Fibroblast of lung (primary cell): ENCODE results near the gene KCNH4. TPM values are rescaled to one million over a fixed set of nuclear protein-coding genes. Genes with fewer than 3 reads are reported as not detected.

Experiments
- DNase-seq, 2 donors: peaks; one replicate each; pipeline versions ENCODE4 v3.0.0 to v3.0.0-alpha.2; 2010; ENCODE audit warnings: low read depth in 2 of 2
- H2AFZ ChIP-seq: 2 replicates; pipeline ENCODE4 v1.5.1; 2012; ENCODE audit warnings: low read length, control low read depth, inconsistent platforms
- H3K27ac ChIP-seq: 2 replicates; pipeline ENCODE4 v1.5.1; 2011; ENCODE audit warnings: low read length, control low read depth; ENCODE audit not compliant: insufficient read depth
- H3K27me3 ChIP-seq: 2 replicates; pipeline ENCODE4 v1.5.1; 2011; ENCODE audit warnings: mild to moderate bottlenecking, low read length; ENCODE audit not compliant: control insufficient read depth, insufficient read depth
- H3K36me3 ChIP-seq: 2 replicates; pipeline ENCODE4 v1.5.1; 2011; ENCODE audit warnings: low read length; ENCODE audit not compliant: control insufficient read depth, insufficient read depth
- H3K4me1 ChIP-seq: 2 replicates; pipeline ENCODE4 v1.5.1; 2011; ENCODE audit warnings: low read length; ENCODE audit not compliant: control insufficient read depth, insufficient read depth; ENCODE audit errors: extremely low read depth
- H3K4me2 ChIP-seq: 2 replicates; pipeline ENCODE4 v1.5.1; 2011; ENCODE audit warnings: low read length, control low read depth; ENCODE audit not compliant: insufficient read depth; ENCODE audit errors: extremely low read depth
- H3K4me3 ChIP-seq, 4 experiments: fragments of 200-600 bp in 1 of 4; sonication (generic) in 1 of 4; replicated peaks in 1 of 4; 2 replicates each; pipeline ENCODE4 v1.5.1; 2011 to 2016; ENCODE audit warnings: low read length in 4 of 4, low read depth in 3 of 4, mild to moderate bottlenecking in 3 of 4, control low read depth in 2 of 4, inconsistent platforms in 1 of 4, mixed read lengths in 1 of 4; ENCODE audit not compliant: insufficient read depth in 1 of 4; ENCODE audit errors: control extremely low read depth in 1 of 4
- H3K79me2 ChIP-seq: 2 replicates; pipeline ENCODE4 v1.5.1; 2012; ENCODE audit warnings: mild to moderate bottlenecking, low read length, inconsistent platforms; ENCODE audit not compliant: control insufficient read depth, insufficient read depth
- H3K9ac ChIP-seq: 2 replicates; pipeline ENCODE4 v1.5.1; 2011; ENCODE audit warnings: mild to moderate bottlenecking, low read length, control low read depth; ENCODE audit not compliant: insufficient read depth
- H3K9me3 ChIP-seq: 2 replicates; pipeline ENCODE4 v1.5.1; 2012; ENCODE audit warnings: low read depth, low read length; ENCODE audit not compliant: control insufficient read depth, insufficient read depth
- H4K20me1 ChIP-seq: 2 replicates; pipeline ENCODE4 v1.5.1; 2011; ENCODE audit warnings: low read length; ENCODE audit not compliant: control insufficient read depth, insufficient read depth; ENCODE audit errors: extremely low read depth
- EZH2 ChIP-seq: IDR thresholded peaks from 2 replicates; pipeline ENCODE4 v1.5.1; 2012; ENCODE audit warnings: low read length, control low read depth, mild to moderate bottlenecking; ENCODE audit errors: missing control alignments
- polyA plus RNA-seq, 2 donors: library from polyadenylated mRNA; depleted of rRNA in 1 of 2; stranded (reverse) in 1 of 2; unstranded in 1 of 2; fragments of >200 nt; gene quantifications; 2 replicates each; pipeline ENCODE4 v1.2.1, GENCODE V29; 2011 to 2012; ENCODE audit warnings: missing spikeins in 1 of 2
- total RNA-seq: library from RNA; depleted of rRNA; stranded (reverse); fragments of >200 nt; gene quantifications from 2 replicates; pipeline ENCODE4 v1.2.1, GENCODE V29; 2014
- TF ChIP-seq, protein P1 (sequence below), 2 donors: IDR thresholded peaks in 1 of 2; conservative IDR thresholded peaks in 1 of 2; 1 replicate in 1 of 2; 2 replicates in 1 of 2; pipeline ENCODE4 v1.5.1; 2011 to 2012; ENCODE audit warnings: low read length in 2 of 2, control low read depth in 1 of 2, inconsistent platforms in 1 of 2, low read depth in 1 of 2, mild to moderate bottlenecking in 1 of 2

KCNH4 gene
- total and polyA plus RNA-seq, 2 donors (not counting 1 experiment from before 2014, with no cell fraction given) = 0.03 TPM; not detected in 1

DNA sequence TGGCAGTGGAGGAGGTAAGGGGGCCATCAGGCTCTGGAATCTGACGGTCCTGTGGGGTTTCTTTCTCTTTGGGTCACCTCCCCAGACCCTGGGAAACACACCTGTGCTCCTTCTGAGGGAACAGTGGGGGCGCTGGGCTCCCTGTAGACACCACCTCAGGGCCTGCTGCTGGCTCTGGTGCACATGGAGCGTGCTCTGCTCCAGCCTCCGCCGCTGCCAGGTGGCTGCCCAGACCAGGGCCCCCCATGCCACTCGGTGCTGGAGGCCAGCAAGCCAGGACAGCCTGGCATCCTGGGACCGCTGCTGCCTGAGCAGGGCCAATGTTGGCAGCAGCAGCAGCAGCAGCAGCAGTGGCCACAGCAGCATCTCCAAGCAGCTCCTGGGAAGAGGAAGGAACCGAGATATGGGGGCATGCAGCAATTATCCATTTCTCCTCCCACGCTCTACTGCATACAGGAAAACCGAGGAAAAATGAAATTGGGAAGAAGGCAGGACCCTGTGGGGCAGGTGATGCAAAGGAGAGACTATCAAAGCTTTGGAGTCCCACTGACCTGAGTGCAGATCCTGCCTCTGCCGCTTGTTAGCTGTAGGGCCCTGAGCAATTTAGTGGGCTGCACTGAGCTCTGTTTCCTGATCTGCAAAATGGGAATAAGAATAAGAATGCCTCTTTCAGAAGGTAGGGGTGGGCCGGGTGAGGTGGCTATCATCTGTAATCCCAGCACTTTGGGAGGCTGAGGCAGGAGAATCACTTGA is 12.4 kb upstream of the KCNH4 start:
- TF ChIP-seq, protein P1, sequence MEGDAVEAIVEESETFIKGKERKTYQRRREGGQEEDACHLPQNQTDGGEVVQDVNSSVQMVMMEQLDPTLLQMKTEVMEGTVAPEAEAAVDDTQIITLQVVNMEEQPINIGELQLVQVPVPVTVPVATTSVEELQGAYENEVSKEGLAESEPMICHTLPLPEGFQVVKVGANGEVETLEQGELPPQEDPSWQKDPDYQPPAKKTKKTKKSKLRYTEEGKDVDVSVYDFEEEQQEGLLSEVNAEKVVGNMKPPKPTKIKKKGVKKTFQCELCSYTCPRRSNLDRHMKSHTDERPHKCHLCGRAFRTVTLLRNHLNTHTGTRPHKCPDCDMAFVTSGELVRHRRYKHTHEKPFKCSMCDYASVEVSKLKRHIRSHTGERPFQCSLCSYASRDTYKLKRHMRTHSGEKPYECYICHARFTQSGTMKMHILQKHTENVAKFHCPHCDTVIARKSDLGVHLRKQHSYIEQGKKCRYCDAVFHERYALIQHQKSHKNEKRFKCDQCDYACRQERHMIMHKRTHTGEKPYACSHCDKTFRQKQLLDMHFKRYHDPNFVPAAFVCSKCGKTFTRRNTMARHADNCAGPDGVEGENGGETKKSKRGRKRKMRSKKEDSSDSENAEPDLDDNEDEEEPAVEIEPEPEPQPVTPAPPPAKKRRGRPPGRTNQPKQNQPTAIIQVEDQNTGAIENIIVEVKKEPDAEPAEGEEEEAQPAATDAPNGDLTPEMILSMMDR (conservative IDR thresholded peaks at IDR 0.05 in 1 of 2, IDR thresholded peaks at IDR 0.05 in 1 of 2; ENCODE audit: low read depth in 1 of 2, low read length in 2 of 2) = no peak
- TF ChIP-seq EZH2 = no peak
- H3K4me2 ChIP-seq = peak overlapping the region; percentile 98

DNA sequence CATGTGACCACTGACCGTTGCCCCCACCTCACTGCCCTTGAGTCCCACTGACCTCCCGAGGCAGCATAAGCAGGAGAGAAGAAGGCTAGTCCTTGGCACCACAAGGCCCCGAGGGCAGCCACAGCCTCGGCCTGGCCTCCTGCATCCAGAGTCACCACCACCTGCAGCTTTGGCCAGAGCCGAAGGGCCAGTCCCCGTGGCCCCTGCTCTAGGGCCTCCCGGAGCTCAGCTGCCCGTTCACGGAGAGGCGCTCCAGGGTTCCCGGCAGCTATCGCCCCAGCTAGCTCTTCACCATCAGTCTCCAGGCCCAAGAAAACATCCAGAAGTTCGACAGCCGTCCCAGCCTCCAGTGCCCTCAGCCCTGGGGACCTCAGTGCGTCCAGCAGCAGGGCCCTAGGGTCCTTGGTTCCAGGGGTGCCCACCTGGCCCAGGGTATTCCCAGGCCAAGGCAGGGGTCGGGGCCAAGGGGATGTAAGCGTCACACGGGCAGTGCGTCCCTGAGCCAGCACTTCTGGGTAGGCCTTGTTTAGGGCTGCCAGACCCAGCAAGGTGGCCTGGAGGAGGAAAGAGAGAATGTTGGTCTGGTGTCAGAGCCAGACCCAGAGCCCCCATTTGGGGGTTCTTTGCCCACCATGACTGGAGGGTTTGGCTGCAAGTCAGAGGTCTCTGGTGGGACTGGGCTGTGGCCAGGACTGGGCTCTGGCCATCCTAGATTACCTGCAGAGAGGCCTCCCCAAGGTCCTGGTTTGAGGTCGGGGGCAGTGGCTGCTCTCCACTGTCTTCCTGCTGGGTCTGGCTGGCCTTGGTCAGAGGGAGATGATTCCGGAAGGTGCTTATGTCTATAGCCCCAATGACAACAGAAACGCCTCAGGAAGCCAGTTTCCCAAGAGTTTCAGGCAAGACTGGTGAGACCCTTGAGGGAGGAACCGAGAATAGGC is 11.5 kb upstream of the KCNH4 start:
- H2AFZ ChIP-seq = no peak overlapping the region
- no peak overlapping the region for H3K27ac ChIP-seq
- no peaks in the 10 kb centered on the region for H3K4me1 ChIP-seq
- TF ChIP-seq, protein P1 (conservative IDR thresholded peaks at IDR 0.05 in 1 of 2, IDR thresholded peaks at IDR 0.05 in 1 of 2; ENCODE audit: low read depth in 1 of 2, low read length in 2 of 2) = no peak
- TF ChIP-seq EZH2 = no peak
- no peak for DNase-seq
- H3K79me2 ChIP-seq = no peaks in the 10 kb centered on the region
- no peak overlapping the region for H3K4me3 ChIP-seq
- no peak overlapping the region for H3K4me2 ChIP-seq
- no peaks in the 10 kb centered on the region for H3K27me3 ChIP-seq
- H3K9ac ChIP-seq = no peak overlapping the region
- no peaks in the 10 kb centered on the region for H3K36me3 ChIP-seq
- H3K9me3 ChIP-seq = no peaks in the 10 kb centered on the region
- no peaks in the 10 kb centered on the region for H4K20me1 ChIP-seq

More for the DNA sequence above, 12.4 kb upstream of the KCNH4 start:
- no peaks in the 10 kb centered on the region for H4K20me1 ChIP-seq
- H3K27me3 ChIP-seq = no peaks in the 10 kb centered on the region
- DNase-seq = no peak
- H3K36me3 ChIP-seq = no peaks in the 10 kb centered on the region
- no peak overlapping the region for H3K9ac ChIP-seq
- H3K4me1 ChIP-seq = no peaks in the 10 kb centered on the region
- H3K4me3 ChIP-seq = peak overlapping the region in 3 of 4 experiments; percentile 79 to 91 (median 81)
- H3K9me3 ChIP-seq = no peaks in the 10 kb centered on the region
- H3K79me2 ChIP-seq = no peaks in the 10 kb centered on the region
- no peak overlapping the region for H3K27ac ChIP-seq
- H2AFZ ChIP-seq = no peak overlapping the region

GRCh38 chr17:42191275-42191608 is 10.3 kb upstream of the KCNH4 start:
- TF ChIP-seq, protein P1 (conservative IDR thresholded peaks at IDR 0.05 in 1 of 2, IDR thresholded peaks at IDR 0.05 in 1 of 2; ENCODE audit: low read depth in 1 of 2, low read length in 2 of 2) = no peak
- TF ChIP-seq EZH2 = no peak
- H3K4me3 ChIP-seq = no peak overlapping the region
- no peaks in the 10 kb centered on the region for H3K4me1 ChIP-seq
- no peaks in the 10 kb centered on the region for H3K79me2 ChIP-seq
- no peak overlapping the region for H3K4me2 ChIP-seq
- DNase-seq = no peak
- H3K27ac ChIP-seq = no peak overlapping the region
- no peaks in the 10 kb centered on the region for H3K9me3 ChIP-seq
- no peak overlapping the region for H2AFZ ChIP-seq
- H3K9ac ChIP-seq = no peak overlapping the region
- H4K20me1 ChIP-seq = no peaks in the 10 kb centered on the region
- no peaks in the 10 kb centered on the region for H3K36me3 ChIP-seq
- H3K27me3 ChIP-seq = no peaks in the 10 kb centered on the region
